ENCODE measurements around the gene ZNF80. TPM values are rescaled to one million over a fixed set of nuclear protein-coding genes. Genes with fewer than 3 reads are reported as not detected.
A peak's percentile ranks its signal among the peaks of the same experiment; 100 is the strongest.

The ZNF80 gene
- total RNA-seq, 1 experiment from 2014 or later, result not detected

GRCh38 chr3:114223143-114223542 lies 14.2 kb downstream of the ZNF80 start:
- in situ Hi-C loops (cut with HindIII; ENCODE audit: low pct_unique_long_range_greater_than_20kb, low sequenced_read_pairs), result no loop called here
- no peak for DNase-seq (ENCODE audit: low read depth)

GRCh38 chr3:114221881-114222264 lies 15.5 kb downstream of the ZNF80 start:
- in situ Hi-C loops (cut with HindIII; ENCODE audit: low pct_unique_long_range_greater_than_20kb, low sequenced_read_pairs), result no loop called here
- DNase-seq (ENCODE audit: low read depth), result no peak

GRCh38 chr3:114221165-114221880 lies 16.1 kb downstream of the ZNF80 start:
- in situ Hi-C loops (cut with HindIII; ENCODE audit: low pct_unique_long_range_greater_than_20kb, low sequenced_read_pairs), result no loop called here

GRCh38 chr3:114219741-114220140 lies 17.6 kb downstream of the ZNF80 start:
- DNase-seq (ENCODE audit: low read depth), result no peak
- in situ Hi-C loops (cut with HindIII; ENCODE audit: low pct_unique_long_range_greater_than_20kb, low sequenced_read_pairs), result no loop called here

More at GRCh38 chr3:114221165-114221880, 16.1 kb downstream of the ZNF80 start:
- no peak for DNase-seq (ENCODE audit: low read depth)

- DNase-seq (ENCODE audit: low read depth), result peak; percentile 52
- in situ Hi-C loops (cut with HindIII; ENCODE audit: low pct_unique_long_range_greater_than_20kb, low sequenced_read_pairs), result no loop called here
Measured at GRCh38 chr3:114218578-114219185, 18.7 kb downstream of the ZNF80 start.

GRCh38 chr3:114218006-114218405 lies 19.4 kb downstream of the ZNF80 start:
- in situ Hi-C loops (cut with HindIII; ENCODE audit: low pct_unique_long_range_greater_than_20kb, low sequenced_read_pairs), result no loop called here
- no peak for DNase-seq (ENCODE audit: low read depth)

GRCh38 chr3:114217266-114217665 lies 20.1 kb downstream of the ZNF80 start:
- in situ Hi-C loops (cut with HindIII; ENCODE audit: low pct_unique_long_range_greater_than_20kb, low sequenced_read_pairs), result no loop called here
- no peak for DNase-seq (ENCODE audit: low read depth)

GRCh38 chr3:114216186-114216970 lies 21.0 kb downstream of the ZNF80 start:
- in situ Hi-C loops (cut with HindIII; ENCODE audit: low pct_unique_long_range_greater_than_20kb, low sequenced_read_pairs), result no loop called here
- DNase-seq (ENCODE audit: low read depth), result peak; percentile 56

- no peak for DNase-seq (ENCODE audit: low read depth)
- in situ Hi-C loops (cut with HindIII; ENCODE audit: low pct_unique_long_range_greater_than_20kb, low sequenced_read_pairs), result no loop called here
Measured at GRCh38 chr3:114214542-114215341, 22.6 kb downstream of the ZNF80 start.

- in situ Hi-C loops (cut with HindIII; ENCODE audit: low pct_unique_long_range_greater_than_20kb, low sequenced_read_pairs), result no loop called here
- peak; percentile 95 for DNase-seq (ENCODE audit: low read depth)
Measured at GRCh38 chr3:114213627-114214541, 23.5 kb downstream of the ZNF80 start.

GRCh38 chr3:114213292-114213626 lies 24.1 kb downstream of the ZNF80 start:
- in situ Hi-C loops (cut with HindIII; ENCODE audit: low pct_unique_long_range_greater_than_20kb, low sequenced_read_pairs), result no loop called here

GRCh38 chr3:114212646-114213045 lies 24.7 kb downstream of the ZNF80 start:
- no peak for DNase-seq (ENCODE audit: low read depth)
- in situ Hi-C loops (cut with HindIII; ENCODE audit: low pct_unique_long_range_greater_than_20kb, low sequenced_read_pairs), result no loop called here

More at GRCh38 chr3:114213292-114213626, 24.1 kb downstream of the ZNF80 start:
- no peak for DNase-seq (ENCODE audit: low read depth)

GRCh38 chr3:114207768-114208167 lies 29.6 kb downstream of the ZNF80 start:
- DNase-seq (ENCODE audit: low read depth), result no peak
- in situ Hi-C loops (cut with HindIII; ENCODE audit: low pct_unique_long_range_greater_than_20kb, low sequenced_read_pairs), result no loop called here

GRCh38 chr3:114206342-114206741 lies 31.0 kb downstream of the ZNF80 start:
- DNase-seq (ENCODE audit: low read depth), result no peak
- in situ Hi-C loops (cut with HindIII; ENCODE audit: low pct_unique_long_range_greater_than_20kb, low sequenced_read_pairs), result no loop called here

- DNase-seq (ENCODE audit: low read depth), result no peak
- in situ Hi-C loops (cut with HindIII; ENCODE audit: low pct_unique_long_range_greater_than_20kb, low sequenced_read_pairs), result no loop called here
Measured at GRCh38 chr3:114205541-114205940, 31.8 kb downstream of the ZNF80 start.

GRCh38 chr3:114194750-114195149 lies 42.6 kb downstream of the ZNF80 start:
- in situ Hi-C loops (cut with HindIII; ENCODE audit: low pct_unique_long_range_greater_than_20kb, low sequenced_read_pairs), result no loop called here
- DNase-seq (ENCODE audit: low read depth), result no peak

GRCh38 chr3:114192136-114192535 lies 45.2 kb downstream of the ZNF80 start:
- in situ Hi-C loops (cut with HindIII; ENCODE audit: low pct_unique_long_range_greater_than_20kb, low sequenced_read_pairs), result no loop called here
- no peak for DNase-seq (ENCODE audit: low read depth)

GRCh38 chr3:114186501-114186900 lies 50.9 kb downstream of the ZNF80 start:
- in situ Hi-C loops (cut with HindIII; ENCODE audit: low pct_unique_long_range_greater_than_20kb, low sequenced_read_pairs), result no loop called here
- no peak for DNase-seq (ENCODE audit: low read depth)

Data from Caki2 (cell line).